Astrocyte (in vitro differentiated cells and primary cell): Measurements from ENCODE around the gene PDLIM5. TPM values are rescaled to one million over a fixed set of nuclear protein-coding genes. Genes with fewer than 3 reads are reported as not detected.

Experiments used
- DNase-seq: peaks from one replicate; pipeline ENCODE4 v3.0.0-alpha.2; 2010; ENCODE audit warnings: low read depth
- FAIRE-seq: peaks from 2 replicates; lab custom pipeline; 2011; peaks lifted over from hg19 to GRCh38; lab: Jason Lieb, UNC
- H2AFZ ChIP-seq: 2 replicates; pipeline ENCODE4 v1.6.0; 2012; ENCODE audit warnings: low read depth, low read length, inconsistent platforms
- H3K27ac ChIP-seq: 2 replicates; pipeline ENCODE4 v1.5.1; 2011; ENCODE audit warnings: low read depth, low read length, inconsistent platforms
- H3K27me3 ChIP-seq: 2 replicates; pipeline ENCODE4 v1.6.0; 2011; ENCODE audit warnings: low read length, inconsistent platforms; ENCODE audit not compliant: insufficient read depth
- H3K36me3 ChIP-seq: 2 replicates; pipeline ENCODE4 v1.5.1; 2011; ENCODE audit warnings: low read length, inconsistent platforms; ENCODE audit not compliant: insufficient read depth
- H3K4me1 ChIP-seq: 2 replicates; pipeline ENCODE4 v1.5.1; 2011; ENCODE audit warnings: low read length, inconsistent platforms; ENCODE audit not compliant: insufficient read depth
- H3K4me2 ChIP-seq: 2 replicates; pipeline ENCODE4 v1.6.0; 2012; ENCODE audit warnings: low read length, inconsistent platforms
- H3K4me3 ChIP-seq: 2 replicates; pipeline ENCODE4 v1.5.1; 2011; ENCODE audit warnings: low read depth, mild to moderate bottlenecking, low read length, inconsistent platforms; ENCODE audit not compliant: insufficient read depth
- H3K79me2 ChIP-seq: 2 replicates; pipeline ENCODE4 v1.6.0; 2012; ENCODE audit warnings: mild to moderate bottlenecking, low read length, inconsistent platforms; ENCODE audit not compliant: insufficient read depth
- H3K9ac ChIP-seq: 2 replicates; pipeline ENCODE4 v1.6.0; 2012; ENCODE audit warnings: mild to moderate bottlenecking, low read length, inconsistent platforms
- H3K9me3 ChIP-seq: 2 replicates; pipeline ENCODE4 v1.5.1; 2012; ENCODE audit warnings: low read depth, mild to moderate bottlenecking, low read length, inconsistent platforms; ENCODE audit not compliant: insufficient read depth
- H4K20me1 ChIP-seq: 2 replicates; pipeline ENCODE4 v1.6.0; 2012; ENCODE audit warnings: low read length, inconsistent platforms; ENCODE audit not compliant: insufficient read depth
- H3K27ac Mint-ChIP-seq: one replicate; pipeline ENCODE4 v1.8.0; 2021; ENCODE audit warnings: mild to moderate bottlenecking, mixed read lengths; ENCODE audit not compliant: unreplicated experiment
- H3K27me3 Mint-ChIP-seq: one replicate; pipeline ENCODE4 v1.8.0; 2021; ENCODE audit warnings: low read depth, mixed read lengths; ENCODE audit not compliant: unreplicated experiment
- H3K36me3 Mint-ChIP-seq: one replicate; pipeline ENCODE4 v1.8.0; 2021; ENCODE audit warnings: low read depth, mixed read lengths; ENCODE audit not compliant: unreplicated experiment
- H3K4me1 Mint-ChIP-seq: one replicate; pipeline ENCODE4 v1.8.0; 2021; ENCODE audit warnings: low read depth, mixed read lengths; ENCODE audit not compliant: unreplicated experiment
- H3K4me3 Mint-ChIP-seq: one replicate; pipeline ENCODE4 v1.8.0; 2021; ENCODE audit warnings: mild to moderate bottlenecking, moderate library complexity, mixed read lengths; ENCODE audit not compliant: unreplicated experiment
- H3K9me3 Mint-ChIP-seq: one replicate; pipeline ENCODE4 v1.8.0; 2021; ENCODE audit warnings: mild to moderate bottlenecking, mixed read lengths; ENCODE audit not compliant: unreplicated experiment
- CTCF ChIP-seq: IDR thresholded peaks from 2 replicates; pipeline ENCODE4 v1.5.1; 2011; ENCODE audit warnings: low read depth, mild to moderate bottlenecking, inconsistent platforms, low read length, moderate library complexity; ENCODE audit not compliant: insufficient read depth
- EZH2 ChIP-seq: IDR thresholded peaks from 2 replicates; pipeline ENCODE4 v1.6.1; 2012; ENCODE audit warnings: mild to moderate bottlenecking, low read length, inconsistent platforms; ENCODE audit not compliant: insufficient read depth
- total RNA-seq: library from RNA; stranded (reverse); gene quantifications from 2 replicates; pipeline ENCODE4 v1.2.1, GENCODE V29; 2021

The PDLIM5 gene
- total RNA-seq, 1 donor from 2014 or later = 181 TPM

GRCh38 chr4:94419956-94420355 is 31.8 kb upstream of the PDLIM5 start:
- Mint-ChIP-seq H3K27me3 (no peaks in the 10 kb centered on the region), H3K4me1 (peaks cover 16% of the 10 kb centered on the region), H3K36me3 (no peaks in the 10 kb centered on the region), H3K9me3 (peaks cover 5% of the 10 kb centered on the region), H3K27ac (no peak overlapping the region), H3K4me3 (no peak overlapping the region)
- Histone ChIP-seq H3K36me3 (no peaks in the 10 kb centered on the region), H3K4me1 (no peaks in the 10 kb centered on the region), H3K27me3 (no peaks in the 10 kb centered on the region), H2AFZ (no peak overlapping the region), H3K9me3 (no peaks in the 10 kb centered on the region), H3K4me2 (no peak overlapping the region), H4K20me1 (no peaks in the 10 kb centered on the region), H3K9ac (no peak overlapping the region), H3K4me3 (no peak overlapping the region), H3K27ac (no peak overlapping the region), H3K79me2 (no peaks in the 10 kb centered on the region)
- peak; percentile 64 for DNase-seq
- peak; percentile 43 for FAIRE-seq
- no peak for TF ChIP-seq EZH2
- no peak for TF ChIP-seq CTCF

- Histone ChIP-seq H3K4me2 (no peak overlapping the region), H3K79me2 (no peaks in the 10 kb centered on the region), H3K9me3 (no peaks in the 10 kb centered on the region), H3K27me3 (no peaks in the 10 kb centered on the region), H3K4me3 (no peak overlapping the region), H3K4me1 (no peaks in the 10 kb centered on the region), H2AFZ (no peak overlapping the region), H4K20me1 (no peaks in the 10 kb centered on the region), H3K36me3 (no peaks in the 10 kb centered on the region), H3K27ac (no peak overlapping the region), H3K9ac (no peak overlapping the region)
- H3K27me3 Mint-ChIP-seq = no peaks in the 10 kb centered on the region
- H3K4me3 Mint-ChIP-seq = no peak overlapping the region
- no peaks in the 10 kb centered on the region for H3K36me3 Mint-ChIP-seq
- peak; percentile 43 for FAIRE-seq
- H3K4me1 Mint-ChIP-seq = peaks cover 16% of the 10 kb centered on the region
- H3K9me3 Mint-ChIP-seq = peaks cover 5% of the 10 kb centered on the region
- TF ChIP-seq CTCF (no peak), EZH2 (no peak)
- no peak for DNase-seq
- H3K27ac Mint-ChIP-seq = no peak overlapping the region
These were observed 31.4 kb upstream of the PDLIM5 start for GRCh38 chr4:94420356-94420755.

GRCh38 chr4:94426783-94427182 is 25.0 kb upstream of the PDLIM5 start:
- no peaks in the 10 kb centered on the region for H3K36me3 Mint-ChIP-seq
- H3K9me3 Mint-ChIP-seq = peaks cover 7% of the 10 kb centered on the region
- FAIRE-seq = no peak

More at GRCh38 chr4:94426783-94427182, 25.0 kb upstream of the PDLIM5 start:
- no peaks in the 10 kb centered on the region for H3K4me1 ChIP-seq
- no peak overlapping the region for H3K4me3 ChIP-seq
- H3K27me3 ChIP-seq = no peaks in the 10 kb centered on the region
- H4K20me1 ChIP-seq = no peaks in the 10 kb centered on the region
- TF ChIP-seq EZH2 (no peak), CTCF (no peak)
- peaks cover 6% of the 10 kb centered on the region for H3K4me1 Mint-ChIP-seq
- H3K9me3 ChIP-seq = peaks cover 4% of the 10 kb centered on the region
- H3K4me3 Mint-ChIP-seq = no peak overlapping the region
- H3K27ac ChIP-seq = no peak overlapping the region
- H3K4me2 ChIP-seq = no peak overlapping the region
- DNase-seq = no peak
- no peaks in the 10 kb centered on the region for H3K27me3 Mint-ChIP-seq
- no peak overlapping the region for H2AFZ ChIP-seq
- no peaks in the 10 kb centered on the region for H3K79me2 ChIP-seq
- no peak overlapping the region for H3K27ac Mint-ChIP-seq
- H3K9ac ChIP-seq = no peak overlapping the region
- H3K36me3 ChIP-seq = no peaks in the 10 kb centered on the region
